ENCODE data around the gene CIDEA.

The CIDEA gene

DNA sequence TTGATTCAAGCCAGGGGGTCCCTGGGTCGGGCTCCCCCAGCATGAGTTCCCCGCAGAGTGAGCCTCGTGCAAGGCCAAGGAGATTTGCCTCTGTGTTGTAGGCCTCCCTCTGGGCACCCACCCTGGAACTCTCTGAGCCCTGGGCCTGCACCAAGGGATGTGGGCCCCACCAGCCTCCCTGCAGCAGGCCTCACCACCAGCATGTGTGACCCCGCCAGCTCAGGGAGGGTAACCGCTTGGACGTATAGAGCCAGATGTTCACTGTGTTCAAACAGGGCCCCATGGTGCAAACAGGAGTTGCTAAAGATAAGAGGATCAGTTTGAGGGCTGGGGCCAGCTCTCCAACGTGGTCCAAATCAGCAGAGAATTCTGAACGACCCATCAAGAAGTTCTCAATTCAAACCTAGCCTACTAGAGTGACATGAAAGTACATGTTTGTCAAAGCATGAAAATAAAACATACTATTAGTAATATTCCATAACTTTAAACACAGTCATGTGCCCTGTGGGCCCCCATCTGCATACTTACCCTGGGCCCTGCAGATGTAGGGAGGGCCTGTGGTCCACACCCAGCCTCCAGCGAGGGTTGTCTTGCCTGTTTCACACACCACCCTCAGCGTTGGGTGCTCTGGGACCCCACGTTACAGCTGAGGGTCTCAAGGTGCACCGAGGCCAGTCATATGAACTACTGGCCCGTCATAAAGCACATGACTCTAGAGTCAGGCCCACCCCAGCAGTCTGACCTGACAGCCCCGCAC lies 48.4 kb downstream of the CIDEA start:
- DNase-seq = no peak

- DNase-seq = no peak
Observed at GRCh38 chr18:12304351-12305210, 50.4 kb downstream of the CIDEA start.

- DNase-seq = no peak
Observed at GRCh38 chr18:12305211-12305610, 51.0 kb downstream of the CIDEA start.

DNA sequence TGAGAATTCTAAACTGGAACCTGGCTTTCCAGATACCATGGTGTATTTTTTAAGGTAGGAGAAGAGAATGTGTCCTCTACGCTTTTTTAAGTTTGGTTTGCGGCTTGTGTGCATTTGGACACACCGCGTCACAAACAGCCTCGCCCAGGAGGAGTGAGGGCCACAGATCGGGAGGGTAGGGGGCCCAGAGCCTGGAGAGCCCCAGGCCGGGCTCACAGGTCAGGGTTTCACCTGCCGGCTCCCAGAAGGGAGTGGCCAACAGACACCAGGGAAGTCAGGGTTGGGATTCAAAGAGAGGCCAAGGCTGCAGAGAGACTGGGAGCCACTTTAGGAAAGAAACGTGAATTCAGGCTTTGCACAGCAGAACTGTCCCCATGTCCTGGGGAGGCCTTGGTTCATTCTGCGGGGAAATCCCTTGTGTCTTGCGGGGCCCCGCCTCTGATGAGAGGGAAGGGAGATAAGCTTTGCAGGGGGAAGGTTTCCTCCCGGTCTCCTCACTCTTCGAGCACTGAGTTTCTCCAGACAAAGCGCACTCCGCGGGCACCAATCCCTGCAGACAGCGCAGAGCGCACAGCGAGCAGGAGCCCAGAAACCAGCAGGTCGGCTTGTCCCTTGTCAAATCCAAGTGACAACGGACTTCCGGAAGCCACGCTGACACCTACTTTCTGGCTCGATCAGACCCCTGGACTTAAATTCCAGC lies 51.9 kb downstream of the CIDEA start:
- no peak for DNase-seq

GRCh38 chr18:12306752-12307700 lies 52.9 kb downstream of the CIDEA start:
- DNase-seq = no peak

- no peak for DNase-seq
Observed at GRCh38 chr18:12307701-12308385, 53.7 kb downstream of the CIDEA start, which contains the start of gene TUBB6. TSS of gene TUBB6 (plus strand) at chr18:12308241. CDS start at chr18:12308293, 52 bp downstream.

DNA sequence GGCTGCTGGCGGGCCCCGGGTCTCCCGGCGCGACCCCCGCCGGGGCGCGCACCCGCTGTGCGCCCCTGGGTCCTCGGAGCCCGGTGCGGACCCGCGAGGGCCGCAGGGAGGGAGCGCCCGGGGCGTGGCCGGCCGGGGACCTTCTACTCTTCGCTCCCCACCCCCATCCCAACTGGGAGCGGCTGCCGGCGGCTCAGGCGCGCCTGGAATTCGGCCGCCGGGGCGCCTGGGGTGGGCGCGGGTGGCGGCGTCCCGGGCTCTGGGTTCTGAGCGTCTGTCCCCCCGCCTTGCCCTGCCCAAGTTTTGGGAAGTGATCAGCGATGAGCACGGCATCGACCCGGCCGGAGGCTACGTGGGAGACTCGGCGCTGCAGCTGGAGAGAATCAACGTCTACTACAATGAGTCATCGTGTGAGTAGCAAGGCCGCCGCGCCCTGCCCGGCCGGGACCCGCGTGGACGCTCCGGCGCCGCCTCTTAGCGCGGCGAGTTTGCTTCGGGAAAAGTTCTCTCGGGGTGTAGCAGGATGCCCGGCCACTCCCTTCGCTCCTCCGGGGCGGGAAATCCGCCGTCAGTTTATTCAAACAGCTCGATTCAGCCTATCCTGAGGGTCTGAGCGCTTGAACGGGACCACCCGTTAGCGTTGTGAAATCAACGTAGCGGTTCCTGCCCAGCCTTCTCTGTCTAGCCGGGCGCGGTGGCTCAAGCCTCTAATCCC lies 54.4 kb downstream of the CIDEA start:
- no peak for DNase-seq

- no peak for DNase-seq
Observed at GRCh38 chr18:12309683-12310198, 55.6 kb downstream of the CIDEA start.

- no peak for DNase-seq
Observed at GRCh38 chr18:12310762-12311161, 56.6 kb downstream of the CIDEA start.

- no peak for DNase-seq
Observed at GRCh38 chr18:12312976-12313375, 58.8 kb downstream of the CIDEA start.

DNA sequence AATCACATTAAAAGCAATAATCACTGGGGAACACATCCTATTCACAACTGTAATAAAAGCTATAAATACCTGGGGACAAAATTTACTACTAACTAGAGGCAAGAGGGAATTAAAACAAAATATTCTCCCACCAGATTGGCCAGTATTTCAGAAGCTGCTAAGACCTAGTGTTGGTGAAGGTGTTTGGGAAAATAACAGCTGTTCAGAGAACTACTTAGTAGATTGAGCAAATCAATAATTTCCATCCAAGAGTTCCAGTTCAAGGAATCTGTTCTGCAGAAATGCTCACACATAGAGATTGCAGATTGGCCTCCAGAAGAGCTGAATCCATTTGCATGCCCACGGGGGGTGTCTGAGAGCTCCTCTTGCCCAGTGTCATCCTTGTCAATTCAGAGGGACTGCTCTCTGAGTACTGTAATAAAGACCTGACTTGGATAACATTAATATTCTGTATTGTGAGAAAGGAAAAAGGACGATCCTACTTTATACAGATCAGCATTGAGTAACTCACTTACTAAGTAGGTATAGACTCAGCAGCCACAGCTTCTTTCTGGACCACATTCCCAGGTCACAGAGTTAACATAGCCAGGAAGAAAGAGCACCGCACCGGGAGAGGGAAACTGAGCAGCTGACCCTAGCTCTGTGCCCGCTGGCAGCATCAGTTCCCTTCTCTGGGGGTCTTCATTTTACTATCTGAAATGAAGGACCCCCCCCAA lies 59.5 kb downstream of the CIDEA start:
- DNase-seq = no peak

DNA sequence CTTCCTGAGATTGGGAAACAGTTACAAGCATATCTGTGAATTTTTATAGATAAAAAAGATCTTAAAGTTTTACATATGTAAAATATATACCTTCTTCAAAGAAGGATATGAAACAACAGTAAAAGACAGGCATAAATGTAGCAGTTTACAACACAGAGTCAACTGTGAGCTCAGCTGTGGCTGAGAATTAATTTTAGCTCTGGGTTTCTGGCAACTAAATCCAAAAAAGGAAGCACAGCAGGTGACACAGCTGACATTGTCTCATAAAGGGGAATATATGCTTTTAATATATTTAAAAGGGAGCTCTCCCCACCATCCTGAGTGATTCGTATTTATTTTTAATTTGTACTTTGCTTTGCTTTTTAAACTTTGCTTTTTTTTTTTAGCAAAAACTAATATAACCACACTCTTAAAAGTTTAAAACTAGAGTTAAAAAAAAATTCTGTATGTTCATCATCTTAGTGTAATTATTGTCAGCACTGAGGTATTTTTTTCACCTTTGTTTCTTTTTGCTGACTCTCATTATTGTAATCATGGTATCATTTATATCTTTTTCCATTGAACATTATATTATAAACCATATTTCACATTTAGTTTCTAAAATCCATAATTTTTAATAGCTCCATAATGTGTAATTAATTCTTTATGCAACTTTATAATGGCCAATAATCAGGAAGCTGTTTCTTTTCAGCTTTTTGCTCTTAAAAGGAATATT lies 60.6 kb downstream of the CIDEA start:
- DNase-seq = no peak

- DNase-seq = no peak
Observed at GRCh38 chr18:12315490-12315889, 61.3 kb downstream of the CIDEA start.

- DNase-seq = no peak
Observed at GRCh38 chr18:12315911-12316310, 61.8 kb downstream of the CIDEA start.

DNA sequence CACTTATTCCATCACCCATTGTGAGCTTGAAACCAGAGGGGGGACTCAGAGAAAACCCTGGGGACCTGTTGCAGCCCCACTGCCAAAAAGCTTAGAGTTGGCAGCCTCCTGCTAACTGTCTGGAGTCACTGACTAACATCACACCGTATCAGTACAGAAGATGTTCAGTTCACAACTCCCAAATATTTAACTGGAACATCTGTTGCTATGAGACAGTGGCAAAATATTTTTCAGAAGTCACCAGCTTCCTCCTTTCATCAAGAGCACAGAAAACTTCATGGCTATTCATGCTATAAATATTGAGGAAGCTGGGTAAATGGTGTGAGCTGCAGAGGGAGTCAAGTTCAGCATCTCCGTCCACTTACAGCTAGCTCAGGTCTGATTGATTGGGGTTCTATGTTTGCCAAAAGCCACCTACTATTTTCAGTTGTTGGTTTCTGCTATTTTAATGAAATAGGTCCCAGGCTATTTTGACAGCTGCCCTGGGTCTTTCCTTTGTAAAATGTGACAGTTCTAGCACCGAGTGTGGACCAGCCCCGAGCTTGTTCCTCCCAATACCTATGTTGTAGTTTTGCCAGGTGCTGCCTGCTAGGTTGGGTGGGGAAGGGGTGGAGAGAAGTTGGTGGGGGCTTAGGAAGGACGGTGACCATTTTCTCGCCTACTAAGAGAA lies 63.6 kb downstream of the CIDEA start:
- no peak for DNase-seq

- no peak for DNase-seq
Observed at GRCh38 chr18:12318334-12318697, 64.2 kb downstream of the CIDEA start.

DNA sequence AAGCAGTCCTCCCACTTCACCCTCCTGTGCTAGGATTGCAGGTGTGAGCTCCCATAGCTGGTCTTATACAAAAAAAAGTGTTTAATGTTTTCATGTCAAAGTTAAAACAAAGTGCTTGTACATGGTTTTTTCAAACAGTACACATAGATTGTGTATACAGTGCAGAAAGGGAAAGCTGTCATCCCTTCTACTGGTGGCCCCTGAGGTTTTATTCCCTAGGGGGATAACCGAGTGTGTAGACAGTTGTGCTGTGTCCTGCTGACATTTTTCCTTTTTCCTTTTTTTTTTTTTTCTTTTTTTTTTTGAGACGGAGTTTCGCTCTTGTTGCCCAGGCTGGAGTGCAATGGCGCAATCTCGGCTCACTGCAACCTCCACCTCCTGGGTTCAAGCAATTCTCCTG lies 64.7 kb downstream of the CIDEA start:
- no peak for DNase-seq

DNA sequence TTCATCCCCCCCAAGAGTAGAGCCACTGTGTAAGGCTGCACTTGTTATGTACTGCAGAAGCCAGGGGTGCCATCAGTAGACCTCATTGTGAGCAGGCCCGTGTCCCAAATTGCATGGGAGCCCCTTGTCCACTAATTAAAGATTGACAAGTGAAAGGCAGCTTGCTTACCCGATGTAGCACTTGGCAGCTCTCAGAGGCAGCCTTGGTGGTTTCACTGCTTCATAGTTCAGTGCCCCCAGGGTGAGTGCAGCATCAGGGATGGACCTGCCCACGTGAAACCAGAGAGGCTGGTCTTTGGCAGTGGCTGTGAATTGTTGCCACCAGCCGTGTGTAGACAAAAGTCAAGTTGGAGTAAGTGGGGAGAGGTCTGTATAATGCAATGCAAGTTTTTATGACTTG lies 67.2 kb downstream of the CIDEA start:
- DNase-seq = no peak
